Activated T-helper 1 cell treated with anti-CD3 and anti-CD28 coated beads, Interleukin-2, amount 50 U/mL, for 16 hours (primary cell): ENCODE results near the gene PPP1R12A.
"Not testable (repeated sequence)": the region's sequence is repeated elsewhere in the genome, so short reads cannot be mapped to it uniquely, and the experiment has no call there.

Experiments used
- DNase-seq, 2 donors: peaks; one replicate each; pipeline ENCODE4 v3.0.0-alpha.2; 2020; ENCODE audit warnings: low read depth in 1 of 2, low spot score in 1 of 2

PPP1R12A gene

DNA sequence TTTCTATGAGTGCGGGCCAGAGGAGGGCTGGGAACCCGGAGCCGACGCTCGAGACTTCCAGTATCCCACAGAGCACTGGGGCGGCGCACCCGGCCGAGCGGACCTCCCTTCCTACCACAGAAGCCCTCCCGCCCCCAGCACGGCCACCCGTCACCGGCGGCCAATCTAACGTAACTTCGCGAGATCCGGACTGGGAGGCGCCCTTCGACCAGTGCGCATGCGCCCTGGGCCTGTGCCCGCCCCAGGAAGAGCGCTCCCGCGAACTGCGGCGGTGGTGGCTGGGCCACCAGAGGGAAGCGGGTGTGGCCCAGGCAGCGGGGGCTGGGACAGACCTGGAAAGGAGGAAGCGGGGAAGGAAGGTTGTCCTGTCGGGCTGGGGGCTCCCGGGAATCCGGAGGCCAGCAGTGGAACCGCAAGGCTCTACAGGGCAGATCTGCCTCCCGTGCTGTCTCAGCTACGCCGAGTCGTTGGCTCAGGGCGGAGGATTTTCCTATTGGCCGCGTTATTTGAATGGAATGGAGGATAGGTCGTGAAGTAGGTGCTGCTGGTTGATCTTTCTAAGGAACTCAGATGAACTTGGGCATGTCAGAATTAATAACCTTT, at the start of gene PPP1R12A:
Gene PPP1R12A (minus strand): TSS at position 77 of the 603 bp plus-strand sequence. CDS start 166 bp downstream, outside the sequence.
- peak; percentile 85 to 93 for DNase-seq

DNA sequence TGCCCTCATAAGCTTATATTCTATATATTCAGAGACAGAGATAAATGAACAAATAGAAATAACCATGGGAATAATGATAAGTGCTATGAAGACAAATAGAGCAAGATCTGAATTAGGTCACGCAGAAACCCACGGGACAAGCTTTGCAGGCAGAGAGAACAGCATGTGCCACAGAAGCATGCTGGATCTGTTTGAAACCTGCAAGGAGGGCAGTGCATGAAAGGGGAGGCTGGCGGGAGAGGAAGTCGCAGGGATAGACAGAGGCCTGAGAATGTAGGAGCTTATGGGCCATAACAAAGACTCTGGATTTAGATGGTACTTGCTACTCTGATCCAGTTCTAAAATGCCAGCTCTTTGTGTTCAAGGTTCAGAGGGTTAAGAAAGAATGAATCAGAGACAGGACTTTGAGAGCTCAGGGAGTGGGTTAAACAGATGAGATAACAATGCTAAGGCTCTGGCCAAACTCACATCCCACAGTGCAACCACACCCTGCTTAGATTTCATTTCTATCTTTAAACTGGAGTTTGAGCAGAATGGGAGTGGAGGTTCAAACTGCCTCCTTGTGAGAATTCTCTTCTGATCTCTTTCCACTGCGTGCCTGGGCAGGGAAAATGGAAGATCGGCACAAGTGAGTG, 49.2 kb upstream of the PPP1R12A start:
- no peak for DNase-seq

DNA sequence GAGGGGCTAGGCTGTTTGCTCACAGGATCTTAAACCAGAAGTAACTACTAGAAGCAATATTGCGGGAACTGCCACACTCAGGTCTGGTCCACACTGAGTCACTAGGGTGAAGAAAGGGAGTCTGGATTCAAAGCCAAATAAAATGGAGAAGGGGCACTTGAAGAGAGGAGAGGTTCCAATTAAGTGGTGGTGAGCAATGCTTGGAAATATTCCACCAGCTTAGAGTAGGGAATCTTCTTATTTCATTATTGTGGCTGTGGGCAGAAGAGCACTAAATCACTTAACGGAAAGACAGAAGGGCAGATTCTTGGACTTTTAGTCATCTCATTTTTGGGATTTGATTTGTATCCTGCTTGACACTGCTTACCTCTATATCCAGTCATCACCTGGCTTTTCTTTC, 48.6 kb upstream of the PPP1R12A start:
- no peak for DNase-seq

DNA sequence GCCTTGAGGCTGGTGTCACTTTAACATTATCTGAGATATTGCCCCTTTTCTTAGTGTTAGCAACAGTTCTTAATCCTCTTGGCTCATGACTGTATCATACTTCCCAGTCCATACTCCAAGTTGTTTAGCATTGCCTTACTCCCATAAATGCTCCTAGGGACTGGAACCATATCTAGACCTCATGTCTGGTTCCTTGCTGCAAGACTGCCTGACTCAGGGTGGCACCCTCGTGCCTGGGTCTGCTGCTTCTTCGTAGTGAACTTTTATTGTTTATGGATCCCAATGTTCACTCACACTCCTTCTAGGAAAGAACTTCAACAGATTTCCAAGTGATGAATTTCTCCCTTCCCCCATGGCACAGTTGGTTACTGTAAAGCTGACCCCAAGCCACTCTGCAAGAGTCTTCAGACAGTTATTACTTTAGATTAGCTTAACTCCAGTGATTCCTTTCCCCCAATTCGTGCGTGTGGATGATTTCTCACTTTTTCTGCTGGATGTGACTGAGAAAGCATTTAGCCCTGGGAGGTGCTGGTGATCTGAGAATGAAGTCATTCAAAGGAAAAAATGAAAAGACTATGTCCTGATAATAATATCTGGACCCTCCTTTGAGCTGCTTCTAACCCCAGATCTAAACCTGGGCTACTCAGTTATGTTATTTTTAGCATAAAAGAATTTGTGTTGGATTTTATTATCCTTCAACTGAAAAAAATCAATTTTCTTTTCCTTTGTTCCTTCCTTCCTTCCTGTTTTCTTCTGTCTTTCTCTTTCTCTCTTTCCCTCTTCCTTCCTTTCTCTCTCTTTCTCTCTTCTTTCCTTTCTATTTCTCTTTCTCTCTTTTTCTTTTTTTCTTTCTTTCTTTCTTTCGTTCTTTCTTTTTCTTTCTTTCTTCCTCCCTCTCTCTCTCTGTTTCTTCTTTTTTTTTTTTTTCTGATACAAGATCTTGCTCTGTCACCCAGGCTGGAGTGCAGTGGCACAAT, 47.5 kb upstream of the PPP1R12A start:
- no peak for DNase-seq

DNA sequence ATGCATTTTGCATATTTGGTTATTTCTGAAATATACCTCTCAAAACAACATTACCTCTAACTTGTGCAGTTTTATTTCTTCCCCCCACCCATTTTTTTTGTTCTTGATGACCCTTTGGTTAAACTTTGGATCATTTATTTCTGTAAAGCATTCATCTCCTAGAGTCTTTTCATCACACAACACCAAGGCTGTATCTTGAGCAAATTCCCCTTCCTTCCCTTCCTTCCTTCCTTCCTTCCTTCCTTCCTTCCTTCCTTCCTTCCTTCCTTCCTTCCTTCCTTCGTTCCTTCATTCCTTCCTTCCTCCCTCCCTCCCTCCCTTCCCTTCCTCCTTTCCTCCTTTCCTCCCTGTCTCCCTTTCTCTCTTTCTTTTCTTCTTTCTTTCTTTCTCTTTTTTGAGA, 43.8 kb upstream of the PPP1R12A start:
- no peak for DNase-seq

DNA sequence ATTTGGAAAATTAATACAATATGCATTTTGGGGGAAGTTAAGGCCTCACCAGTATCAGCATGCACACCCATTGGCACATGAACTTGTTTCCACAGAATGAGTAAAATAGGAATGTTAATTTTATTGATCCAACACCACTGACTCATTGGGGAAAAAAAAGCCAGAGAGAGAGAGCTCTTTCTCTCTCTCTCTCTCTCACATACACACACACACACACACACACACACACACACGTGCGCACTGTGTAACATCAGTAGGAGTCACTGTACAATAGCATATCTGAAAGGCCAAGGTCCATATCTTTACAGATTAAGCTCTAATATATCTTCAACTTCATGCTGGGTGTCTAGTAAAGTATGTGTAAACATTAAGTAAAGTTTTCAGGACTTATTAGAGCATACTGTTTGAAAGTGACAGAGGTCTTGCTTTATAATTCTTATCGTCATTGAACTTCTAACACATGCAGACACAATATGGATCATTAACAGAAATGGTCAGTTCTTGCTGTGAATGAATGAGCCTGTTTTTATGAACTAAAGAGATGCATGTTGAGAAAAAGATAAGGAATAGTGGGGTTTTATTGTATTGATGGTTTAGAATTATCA, 43.1 kb upstream of the PPP1R12A start:
- DNase-seq = not testable (repeated sequence)

DNA sequence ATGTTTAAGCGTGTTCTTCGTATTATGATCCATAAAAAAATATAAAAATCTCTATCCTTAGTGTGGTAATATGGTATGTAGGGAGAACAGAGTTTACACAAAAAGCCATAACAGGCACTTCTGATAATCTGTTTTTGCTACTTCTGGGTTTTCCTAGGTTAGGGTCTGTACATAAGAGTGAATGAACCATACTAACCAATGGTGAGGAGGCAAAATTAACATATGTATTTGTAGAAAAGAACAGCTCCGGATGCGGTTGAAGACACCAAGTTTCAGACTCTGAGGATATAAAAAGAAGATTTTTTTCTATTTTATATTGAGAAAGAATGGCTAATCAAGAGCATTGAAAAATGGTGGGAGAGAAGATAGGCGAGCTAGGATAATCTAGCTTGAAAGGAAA, 40.2 kb upstream of the PPP1R12A start:
- DNase-seq = no peak

DNA sequence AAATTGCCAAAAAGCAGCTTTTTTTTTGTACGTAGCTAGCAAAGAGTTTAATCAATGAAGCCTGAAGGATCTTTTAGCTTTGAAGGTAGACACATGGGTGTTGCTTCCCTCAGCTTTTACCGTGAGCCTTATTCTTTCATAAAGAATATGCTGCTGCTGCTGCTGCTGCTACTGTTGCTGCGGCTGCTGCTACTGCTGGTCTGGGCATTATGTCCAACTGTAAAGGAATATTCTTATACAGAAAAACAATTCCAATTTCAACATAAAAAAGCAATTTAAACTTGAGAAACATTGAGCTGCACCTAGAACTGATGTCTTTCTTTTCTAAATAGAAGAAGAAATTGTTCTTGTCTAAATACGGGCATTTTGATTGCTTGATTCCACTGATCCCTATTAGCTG, 38.9 kb upstream of the PPP1R12A start:
- no peak for DNase-seq

DNA sequence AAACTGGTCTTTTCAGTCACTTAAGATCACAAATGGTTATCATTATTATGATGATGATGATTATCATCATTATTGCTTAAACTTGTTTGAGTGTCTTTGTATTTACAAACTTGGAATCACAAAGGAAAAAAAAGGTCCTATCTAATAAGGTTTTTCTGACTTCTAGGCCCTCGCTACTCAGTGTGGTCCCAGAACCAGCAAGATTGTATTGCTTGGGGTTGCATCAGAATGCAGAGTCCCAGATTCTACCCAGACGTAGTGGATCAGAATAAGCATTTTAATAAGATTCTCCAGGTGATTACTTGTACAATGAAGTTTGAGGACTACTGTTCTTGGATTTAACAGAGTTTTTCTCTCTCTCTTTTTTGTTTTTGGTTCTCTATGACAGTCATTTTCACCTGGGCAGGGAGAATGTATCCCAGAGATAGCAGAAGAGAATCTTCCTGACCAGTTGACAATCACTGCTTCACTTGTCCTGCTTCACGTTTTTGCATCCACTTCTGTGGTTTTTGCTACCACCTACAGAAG, 29.3 kb upstream of the PPP1R12A start:
- DNase-seq = no peak

DNA sequence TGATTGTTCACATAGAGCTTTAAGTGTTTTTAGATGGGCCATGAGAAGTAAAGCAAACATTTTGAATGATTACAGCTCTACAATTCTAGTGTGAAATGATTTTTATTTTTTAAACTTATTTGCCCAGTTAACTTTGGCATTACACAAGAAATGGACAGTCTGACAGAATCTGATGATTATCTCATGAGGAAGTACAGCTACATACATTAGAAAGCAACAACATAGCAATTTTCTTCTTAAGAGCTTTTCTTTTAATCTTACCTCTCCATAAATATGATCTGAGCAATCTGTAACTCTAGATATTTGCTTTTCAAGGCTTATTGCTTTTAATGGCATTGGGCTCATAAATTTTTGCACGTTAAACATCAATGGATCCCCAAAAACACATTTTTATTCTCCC, 26.5 kb upstream of the PPP1R12A start:
- DNase-seq = no peak

DNA sequence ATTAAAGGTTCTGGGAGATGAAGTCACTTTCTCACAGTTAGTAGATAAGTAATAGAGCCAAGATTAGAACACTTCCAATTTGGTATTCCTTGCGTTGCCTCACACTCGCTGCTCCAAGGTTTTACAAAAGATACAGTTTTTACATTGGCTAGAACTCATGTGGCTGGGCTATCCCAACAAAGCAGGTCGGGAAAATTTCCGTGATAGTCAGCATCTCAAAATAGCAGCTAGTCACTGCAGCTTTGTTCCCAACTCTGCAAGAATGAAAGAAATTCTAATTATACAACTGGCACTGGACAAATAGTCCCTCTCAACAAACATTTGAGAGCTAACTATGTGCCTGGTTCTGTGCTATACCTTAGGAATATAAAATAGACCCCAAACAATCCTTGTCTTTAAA, 24.6 kb upstream of the PPP1R12A start:
- DNase-seq = no peak

DNA sequence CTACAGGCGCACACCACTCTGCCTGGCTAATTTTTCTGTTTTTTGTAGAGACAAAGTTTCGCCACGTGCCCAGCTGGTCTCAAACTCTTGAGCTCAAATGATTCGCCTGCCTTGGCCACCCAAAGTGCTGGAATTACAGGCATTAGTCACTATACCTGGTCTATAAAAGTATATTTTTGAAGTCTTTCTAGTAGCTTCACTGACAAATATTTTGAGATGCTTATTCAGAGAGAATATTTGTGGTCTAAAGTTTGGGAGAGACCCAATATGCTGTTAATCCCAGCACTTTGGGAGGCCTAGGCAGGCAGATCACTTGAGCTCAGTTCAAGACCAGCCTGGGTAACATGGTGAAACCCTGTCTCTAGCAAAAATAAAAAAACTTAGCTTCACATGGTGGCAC, 22.0 kb upstream of the PPP1R12A start:
- DNase-seq = no peak

DNA sequence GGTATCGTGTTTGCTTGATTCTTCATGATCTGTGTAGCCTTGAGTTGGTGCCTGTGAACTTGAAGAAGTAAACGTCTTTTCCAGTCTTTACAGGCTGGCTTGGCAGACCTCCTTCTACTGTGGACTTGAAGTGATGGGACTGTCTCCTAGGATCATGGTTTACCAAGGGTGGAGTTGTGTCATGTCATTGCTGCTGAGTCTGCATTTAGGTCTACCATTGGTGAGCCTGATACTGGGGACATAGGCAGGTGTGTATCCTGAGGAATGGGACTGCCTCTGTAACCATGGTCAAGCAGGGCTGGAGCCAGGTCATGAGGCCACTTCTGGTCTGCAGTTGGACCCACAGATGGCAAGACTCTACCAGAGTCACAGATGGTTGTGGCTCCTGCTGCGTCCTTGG, 20.7 kb upstream of the PPP1R12A start:
- no peak for DNase-seq

DNA sequence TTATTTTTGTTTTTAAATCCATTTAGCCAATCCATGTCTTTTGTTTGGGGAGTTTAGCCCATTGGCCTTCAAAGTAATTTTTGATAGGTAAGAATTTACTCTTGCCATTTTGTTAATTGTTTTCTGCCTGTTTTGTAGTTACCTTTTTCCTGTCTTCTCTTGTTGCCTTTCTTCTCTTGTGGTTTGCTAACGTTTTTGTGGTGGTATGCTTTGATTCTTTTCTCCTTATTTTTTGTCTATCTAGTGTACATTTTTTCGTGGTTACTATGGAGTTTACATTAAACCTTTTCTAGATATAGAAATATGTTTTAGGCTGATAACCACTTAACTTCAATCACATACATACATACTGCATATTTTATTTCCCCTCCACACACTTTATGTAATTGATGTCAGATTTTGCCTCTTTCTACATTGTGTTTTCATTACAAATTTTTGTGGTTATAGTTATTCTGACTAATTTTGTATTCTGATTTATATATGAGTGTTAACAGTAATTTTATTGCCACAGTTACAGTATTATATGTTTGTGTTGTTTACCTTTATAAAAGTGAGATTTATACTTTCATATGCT, 19.2 kb upstream of the PPP1R12A start:
- no peak for DNase-seq

DNA sequence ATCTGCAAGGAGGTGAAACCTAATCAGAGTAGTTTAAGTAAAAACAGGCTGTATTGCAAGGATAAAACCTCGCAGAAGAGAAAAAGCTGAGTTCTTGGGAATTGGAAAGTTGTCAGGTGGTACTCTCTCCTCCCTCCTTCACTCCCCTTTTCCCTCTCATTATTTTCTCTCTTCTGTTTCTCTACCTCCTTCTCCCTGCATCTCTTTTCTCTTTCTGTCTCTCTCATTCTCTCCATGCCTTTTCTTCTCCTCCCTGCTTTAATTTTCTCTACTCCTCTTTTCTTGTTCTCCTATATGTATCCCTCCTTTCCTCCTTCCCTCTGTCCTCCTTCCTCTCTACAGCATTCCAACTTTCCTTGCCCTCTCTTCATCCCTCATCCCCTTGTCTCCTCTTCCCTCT, 14.2 kb upstream of the PPP1R12A start:
- DNase-seq = no peak

DNA sequence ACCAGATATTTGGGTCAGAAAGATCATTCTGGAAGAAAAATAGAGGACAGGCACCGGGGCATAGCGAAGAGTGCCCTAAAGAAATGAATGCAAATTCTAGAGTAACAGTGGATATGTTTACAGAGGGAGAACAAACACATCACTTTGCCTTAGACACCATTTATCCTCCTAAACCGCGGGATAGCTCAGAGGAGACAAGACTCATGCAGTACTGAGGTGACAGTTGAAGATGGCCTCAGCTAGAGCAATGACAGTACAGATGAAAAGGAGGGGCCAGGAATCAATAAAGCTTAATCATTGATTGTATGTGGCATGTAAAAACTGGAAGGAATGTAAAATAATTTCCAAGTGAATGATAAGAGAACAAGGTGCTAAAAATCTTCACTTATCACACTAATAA, 10.5 kb upstream of the PPP1R12A start:
- no peak for DNase-seq

DNA sequence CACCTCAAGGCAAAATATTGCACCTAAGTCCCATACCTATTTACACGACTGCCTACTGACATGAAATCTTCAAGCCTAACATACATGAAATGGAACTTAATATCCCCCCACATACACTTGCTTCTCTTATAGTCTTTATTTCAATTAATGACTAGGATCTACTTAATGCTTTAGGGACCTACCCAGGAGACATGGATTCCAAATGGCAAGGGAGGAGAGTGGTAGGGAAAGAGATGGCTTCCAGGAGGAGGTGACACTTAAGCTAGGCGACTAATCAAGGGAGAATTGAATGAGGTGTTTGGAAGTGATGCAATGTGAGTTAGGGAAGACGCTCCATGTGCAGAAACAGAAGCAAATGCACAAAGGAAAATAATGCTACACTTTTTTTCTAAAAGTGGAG, 9.7 kb upstream of the PPP1R12A start:
- no peak for DNase-seq

DNA sequence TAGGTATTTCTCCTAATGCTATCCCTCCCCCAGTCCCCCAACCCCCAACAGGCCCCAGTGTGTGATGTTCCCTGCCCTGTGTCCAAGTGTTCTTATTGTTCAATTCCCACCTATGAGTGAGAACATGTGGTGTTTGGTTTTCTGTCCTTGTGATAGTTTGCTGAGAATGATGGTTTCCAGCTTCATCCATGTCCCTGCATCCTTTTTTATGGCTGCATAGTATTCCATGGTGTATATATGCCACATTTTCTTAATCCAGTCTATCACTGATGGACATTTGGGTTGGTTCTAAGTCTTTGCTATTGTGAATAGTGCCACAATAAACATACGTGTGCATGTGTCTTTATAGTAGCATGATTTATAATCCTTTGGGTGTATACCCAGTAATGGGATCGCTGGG, 7.9 kb upstream of the PPP1R12A start:
- DNase-seq = not testable (repeated sequence)

DNA sequence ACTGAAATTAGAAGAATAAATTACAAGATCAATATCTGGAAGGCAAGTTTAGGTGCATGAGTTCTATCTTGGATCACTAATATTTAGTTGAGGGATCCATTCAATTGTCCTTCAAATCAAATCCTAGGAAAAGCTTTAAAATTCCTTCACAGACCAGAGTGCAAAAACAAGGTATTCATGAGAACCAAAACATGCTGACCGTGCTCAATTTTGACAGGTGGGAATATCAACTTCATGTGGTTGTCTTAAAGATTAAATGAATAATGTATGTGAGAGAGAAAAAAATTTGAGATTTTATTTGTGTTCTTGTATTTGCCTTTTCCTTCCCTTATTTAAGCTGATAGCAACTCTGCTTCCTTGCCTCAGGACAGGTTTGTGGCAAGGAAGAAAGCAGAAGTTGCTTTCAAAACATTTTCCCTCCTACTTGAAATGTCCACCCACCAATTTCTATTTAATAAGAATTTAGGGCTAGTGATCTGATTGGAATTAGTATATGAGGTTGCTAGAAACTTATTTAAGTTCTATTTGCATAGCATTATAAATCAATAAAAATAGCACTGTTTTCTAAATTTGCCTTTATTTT, 4.9 kb upstream of the PPP1R12A start:
- no peak for DNase-seq

DNA sequence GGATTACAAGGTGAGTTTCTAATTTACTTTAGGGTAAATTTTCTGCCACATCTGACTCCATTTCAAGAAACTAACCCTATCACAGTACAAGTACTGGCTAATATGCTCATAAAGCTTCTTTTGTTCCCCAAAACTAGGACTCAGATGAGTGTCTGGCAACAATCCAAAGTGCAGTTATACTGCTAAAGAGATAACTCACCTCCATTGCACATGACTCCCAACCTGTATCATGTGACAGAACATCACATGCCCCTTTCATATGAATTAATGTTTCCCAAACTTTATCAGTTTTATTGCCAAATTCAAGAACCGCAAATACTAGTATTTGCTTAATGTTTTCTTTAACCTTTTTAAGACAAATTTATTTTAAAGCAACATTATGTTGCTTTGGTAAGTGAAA, 3.9 kb upstream of the PPP1R12A start:
- no peak for DNase-seq

DNA sequence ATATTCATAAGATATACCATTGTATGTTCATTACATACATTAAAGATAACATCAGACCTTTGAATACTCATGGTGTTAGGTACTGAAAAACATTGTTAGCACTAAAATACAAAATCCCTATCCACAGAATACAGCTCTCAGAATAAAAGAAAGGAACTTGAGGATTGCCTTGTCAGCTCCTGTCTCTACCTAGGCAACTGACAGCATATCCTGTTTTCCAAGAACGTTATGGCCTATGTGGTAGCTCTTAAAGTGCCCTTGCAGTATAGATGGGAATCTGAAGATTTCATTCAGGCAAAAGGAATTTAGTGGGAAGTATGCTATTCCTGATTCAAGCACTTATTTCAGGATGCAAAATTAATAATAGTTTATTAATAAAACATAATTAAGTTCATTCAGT, 1.8 kb upstream of the PPP1R12A start:
- no peak for DNase-seq
